ENCODE data around the gene SIRT3. TPM values are rescaled to one million over a fixed set of nuclear protein-coding genes. Genes with fewer than 3 reads are reported as not detected.

Gene SIRT3
- total and polyA plus RNA-seq, 4 donors, result 9.9 to 17.1 (median 14.6) TPM

- Histone ChIP-seq H3K9me3 (ENCODE audit: control insufficient read depth in 4 of 4, low read length in 3 of 4) (no peaks in the 10 kb centered on the region), H3K36me3 (ENCODE audit: control insufficient read depth in 4 of 4, insufficient read depth in 3 of 4, low read depth in 1 of 4, low read length in 3 of 4) (peaks cover 11 to 63% (median 49%) of the 10 kb centered on the region in 4 donors), H3K4me1 (ENCODE audit: control insufficient read depth in 4 of 4, insufficient read depth in 4 of 4, low read length in 3 of 4) (peaks cover 5 to 16% (median 14%) of the 10 kb centered on the region in 4 donors), H3K4me3 (ENCODE audit: low read depth in 1 of 3, low read length in 3 of 3) (no peak overlapping the region), H3K27ac (ENCODE audit: low read depth in 1 of 2, low read length in 2 of 2) (no peak overlapping the region), H3K27me3 (ENCODE audit: control insufficient read depth in 4 of 4, insufficient read depth in 4 of 4, low read length in 3 of 4) (no peaks in the 10 kb centered on the region), H3K9ac (ENCODE audit: low read depth in 1 of 2, low read length in 2 of 2) (no peak overlapping the region)
- WGBS, result 93% methylated on average over 7 of the region's 7 CpGs
- no peak for DNase-seq (ENCODE audit: low spot score)
- no peak for TF ChIP-seq RAD21 (IDR thresholded peaks at IDR 0.05)
- TF ChIP-seq FOXA2 (IDR thresholded peaks at IDR 0.05), result no peak
- TF ChIP-seq YY1 (IDR thresholded peaks at IDR 0.05), result no peak
- TF ChIP-seq GABPA (IDR thresholded peaks at IDR 0.05 in 1 of 2, conservative IDR thresholded peaks at IDR 0.05 in 1 of 2), result no peak
- no peak for TF ChIP-seq EGR1 (IDR thresholded peaks at IDR 0.05; ENCODE audit: low read depth in 2 of 2)
- no peak for TF ChIP-seq JUND (IDR thresholded peaks at IDR 0.05)
- TF ChIP-seq TAF1 (conservative IDR thresholded peaks at IDR 0.05), result no peak
- TF ChIP-seq RXRA (IDR thresholded peaks at IDR 0.05), result no peak
- TF ChIP-seq, protein P1, sequence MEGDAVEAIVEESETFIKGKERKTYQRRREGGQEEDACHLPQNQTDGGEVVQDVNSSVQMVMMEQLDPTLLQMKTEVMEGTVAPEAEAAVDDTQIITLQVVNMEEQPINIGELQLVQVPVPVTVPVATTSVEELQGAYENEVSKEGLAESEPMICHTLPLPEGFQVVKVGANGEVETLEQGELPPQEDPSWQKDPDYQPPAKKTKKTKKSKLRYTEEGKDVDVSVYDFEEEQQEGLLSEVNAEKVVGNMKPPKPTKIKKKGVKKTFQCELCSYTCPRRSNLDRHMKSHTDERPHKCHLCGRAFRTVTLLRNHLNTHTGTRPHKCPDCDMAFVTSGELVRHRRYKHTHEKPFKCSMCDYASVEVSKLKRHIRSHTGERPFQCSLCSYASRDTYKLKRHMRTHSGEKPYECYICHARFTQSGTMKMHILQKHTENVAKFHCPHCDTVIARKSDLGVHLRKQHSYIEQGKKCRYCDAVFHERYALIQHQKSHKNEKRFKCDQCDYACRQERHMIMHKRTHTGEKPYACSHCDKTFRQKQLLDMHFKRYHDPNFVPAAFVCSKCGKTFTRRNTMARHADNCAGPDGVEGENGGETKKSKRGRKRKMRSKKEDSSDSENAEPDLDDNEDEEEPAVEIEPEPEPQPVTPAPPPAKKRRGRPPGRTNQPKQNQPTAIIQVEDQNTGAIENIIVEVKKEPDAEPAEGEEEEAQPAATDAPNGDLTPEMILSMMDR (IDR thresholded peaks at IDR 0.05; ENCODE audit: low read depth, low read length, missing input control), result no peak
- TF ChIP-seq SP1 (IDR thresholded peaks at IDR 0.05), result no peak
- no peak for TF ChIP-seq HNF4G (IDR thresholded peaks at IDR 0.05)
- no peak for TF ChIP-seq HNF4A (conservative IDR thresholded peaks at IDR 0.05)
- TF ChIP-seq, protein P2, sequence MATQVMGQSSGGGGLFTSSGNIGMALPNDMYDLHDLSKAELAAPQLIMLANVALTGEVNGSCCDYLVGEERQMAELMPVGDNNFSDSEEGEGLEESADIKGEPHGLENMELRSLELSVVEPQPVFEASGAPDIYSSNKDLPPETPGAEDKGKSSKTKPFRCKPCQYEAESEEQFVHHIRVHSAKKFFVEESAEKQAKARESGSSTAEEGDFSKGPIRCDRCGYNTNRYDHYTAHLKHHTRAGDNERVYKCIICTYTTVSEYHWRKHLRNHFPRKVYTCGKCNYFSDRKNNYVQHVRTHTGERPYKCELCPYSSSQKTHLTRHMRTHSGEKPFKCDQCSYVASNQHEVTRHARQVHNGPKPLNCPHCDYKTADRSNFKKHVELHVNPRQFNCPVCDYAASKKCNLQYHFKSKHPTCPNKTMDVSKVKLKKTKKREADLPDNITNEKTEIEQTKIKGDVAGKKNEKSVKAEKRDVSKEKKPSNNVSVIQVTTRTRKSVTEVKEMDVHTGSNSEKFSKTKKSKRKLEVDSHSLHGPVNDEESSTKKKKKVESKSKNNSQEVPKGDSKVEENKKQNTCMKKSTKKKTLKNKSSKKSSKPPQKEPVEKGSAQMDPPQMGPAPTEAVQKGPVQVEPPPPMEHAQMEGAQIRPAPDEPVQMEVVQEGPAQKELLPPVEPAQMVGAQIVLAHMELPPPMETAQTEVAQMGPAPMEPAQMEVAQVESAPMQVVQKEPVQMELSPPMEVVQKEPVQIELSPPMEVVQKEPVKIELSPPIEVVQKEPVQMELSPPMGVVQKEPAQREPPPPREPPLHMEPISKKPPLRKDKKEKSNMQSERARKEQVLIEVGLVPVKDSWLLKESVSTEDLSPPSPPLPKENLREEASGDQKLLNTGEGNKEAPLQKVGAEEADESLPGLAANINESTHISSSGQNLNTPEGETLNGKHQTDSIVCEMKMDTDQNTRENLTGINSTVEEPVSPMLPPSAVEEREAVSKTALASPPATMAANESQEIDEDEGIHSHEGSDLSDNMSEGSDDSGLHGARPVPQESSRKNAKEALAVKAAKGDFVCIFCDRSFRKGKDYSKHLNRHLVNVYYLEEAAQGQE (IDR thresholded peaks at IDR 0.05), result no peak
- TF ChIP-seq MAX (IDR thresholded peaks at IDR 0.05), result no peak
- TF ChIP-seq FOXA1 (IDR thresholded peaks at IDR 0.05), result no peak
- TF ChIP-seq ZBTB33 (IDR thresholded peaks at IDR 0.05), result no peak
Measured at GRCh38 chr11:214083-214482, 22.1 kb downstream of the SIRT3 start.

GRCh38 chr11:213111-213510 lies 23.0 kb downstream of the SIRT3 start:
- no peaks in the 10 kb centered on the region for H3K27me3 ChIP-seq (ENCODE audit: control insufficient read depth in 4 of 4, insufficient read depth in 4 of 4, low read length in 3 of 4)
- WGBS, result 97% methylated on average over 4 of the region's 4 CpGs
- no peak for DNase-seq (ENCODE audit: low spot score)
- H3K9ac ChIP-seq (ENCODE audit: low read depth in 1 of 2, low read length in 2 of 2), result no peak overlapping the region
- H3K9me3 ChIP-seq (ENCODE audit: control insufficient read depth in 4 of 4, low read length in 3 of 4), result no peaks in the 10 kb centered on the region
- H3K4me1 ChIP-seq (ENCODE audit: control insufficient read depth in 4 of 4, insufficient read depth in 4 of 4, low read length in 3 of 4), result peaks cover 5 to 20% (median 15%) of the 10 kb centered on the region in 4 donors
- H3K27ac ChIP-seq (ENCODE audit: low read depth in 1 of 2, low read length in 2 of 2), result no peak overlapping the region
- peaks cover 11 to 56% (median 49%) of the 10 kb centered on the region in 4 donors for H3K36me3 ChIP-seq (ENCODE audit: control insufficient read depth in 4 of 4, insufficient read depth in 3 of 4, low read depth in 1 of 4, low read length in 3 of 4)
- no peak overlapping the region for H3K4me3 ChIP-seq (ENCODE audit: low read depth in 1 of 3, low read length in 3 of 3)
- TF ChIP-seq ATF3 (IDR thresholded peaks at IDR 0.05), result no peak
- TF ChIP-seq RAD21 (IDR thresholded peaks at IDR 0.05), result no peak
- TF ChIP-seq HNF4G (IDR thresholded peaks at IDR 0.05), result no peak
- TF ChIP-seq RXRA (IDR thresholded peaks at IDR 0.05), result no peak
- TF ChIP-seq TAF1 (conservative IDR thresholded peaks at IDR 0.05), result no peak
- no peak for TF ChIP-seq EGR1 (IDR thresholded peaks at IDR 0.05; ENCODE audit: low read depth in 2 of 2)
- TF ChIP-seq FOXA1 (IDR thresholded peaks at IDR 0.05), result no peak
- no peak for TF ChIP-seq ZBTB33 (IDR thresholded peaks at IDR 0.05)
- TF ChIP-seq, protein P1 (IDR thresholded peaks at IDR 0.05; ENCODE audit: low read depth, low read length, missing input control), result no peak
- no peak for TF ChIP-seq GABPA (IDR thresholded peaks at IDR 0.05 in 1 of 2, conservative IDR thresholded peaks at IDR 0.05 in 1 of 2)
- TF ChIP-seq SP1 (IDR thresholded peaks at IDR 0.05), result no peak
- TF ChIP-seq HNF4A (conservative IDR thresholded peaks at IDR 0.05), result no peak
- TF ChIP-seq YY1 (IDR thresholded peaks at IDR 0.05), result no peak
- TF ChIP-seq NR2F2 (IDR thresholded peaks at IDR 0.05), result no peak
- no peak for TF ChIP-seq JUND (IDR thresholded peaks at IDR 0.05)
- TF ChIP-seq MAX (IDR thresholded peaks at IDR 0.05), result no peak
- TF ChIP-seq FOXA2 (IDR thresholded peaks at IDR 0.05), result no peak
